Left lobe of liver (tissue), 2 donors: ENCODE data around the gene CD9. TPM values are rescaled to one million over a fixed set of nuclear protein-coding genes. Genes with fewer than 3 reads are reported as not detected.
"Not testable (repeated sequence)": the region's sequence is repeated elsewhere in the genome, so short reads cannot be mapped to it uniquely, and the experiment has no call there.

Experiments used
- ATAC-seq: fragments of 200-7000 bp; cut with Tn5 transposase; one replicate; pipeline ENCODE4 v1.9.1; 2020; ENCODE audit warnings: mild to moderate bottlenecking, moderate library complexity
- DNase-seq: peaks from one replicate; pipeline ENCODE4 v3.0.0-alpha.2; 2020; ENCODE audit warnings: low spot score
- total RNA-seq: library from RNA; stranded (reverse); gene quantifications from one replicate; pipeline ENCODE4 v1.2.1, GENCODE V29; 2021
- donor health status: DM: no; HTN: no; CAD: no; lungs with moderate emphysema.
- donor health status: DM: no; HTN: yes; CAD: no.

Gene CD9, protein sequence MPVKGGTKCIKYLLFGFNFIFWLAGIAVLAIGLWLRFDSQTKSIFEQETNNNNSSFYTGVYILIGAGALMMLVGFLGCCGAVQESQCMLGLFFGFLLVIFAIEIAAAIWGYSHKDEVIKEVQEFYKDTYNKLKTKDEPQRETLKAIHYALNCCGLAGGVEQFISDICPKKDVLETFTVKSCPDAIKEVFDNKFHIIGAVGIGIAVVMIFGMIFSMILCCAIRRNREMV
- total RNA-seq: 21.2 TPM

DNA sequence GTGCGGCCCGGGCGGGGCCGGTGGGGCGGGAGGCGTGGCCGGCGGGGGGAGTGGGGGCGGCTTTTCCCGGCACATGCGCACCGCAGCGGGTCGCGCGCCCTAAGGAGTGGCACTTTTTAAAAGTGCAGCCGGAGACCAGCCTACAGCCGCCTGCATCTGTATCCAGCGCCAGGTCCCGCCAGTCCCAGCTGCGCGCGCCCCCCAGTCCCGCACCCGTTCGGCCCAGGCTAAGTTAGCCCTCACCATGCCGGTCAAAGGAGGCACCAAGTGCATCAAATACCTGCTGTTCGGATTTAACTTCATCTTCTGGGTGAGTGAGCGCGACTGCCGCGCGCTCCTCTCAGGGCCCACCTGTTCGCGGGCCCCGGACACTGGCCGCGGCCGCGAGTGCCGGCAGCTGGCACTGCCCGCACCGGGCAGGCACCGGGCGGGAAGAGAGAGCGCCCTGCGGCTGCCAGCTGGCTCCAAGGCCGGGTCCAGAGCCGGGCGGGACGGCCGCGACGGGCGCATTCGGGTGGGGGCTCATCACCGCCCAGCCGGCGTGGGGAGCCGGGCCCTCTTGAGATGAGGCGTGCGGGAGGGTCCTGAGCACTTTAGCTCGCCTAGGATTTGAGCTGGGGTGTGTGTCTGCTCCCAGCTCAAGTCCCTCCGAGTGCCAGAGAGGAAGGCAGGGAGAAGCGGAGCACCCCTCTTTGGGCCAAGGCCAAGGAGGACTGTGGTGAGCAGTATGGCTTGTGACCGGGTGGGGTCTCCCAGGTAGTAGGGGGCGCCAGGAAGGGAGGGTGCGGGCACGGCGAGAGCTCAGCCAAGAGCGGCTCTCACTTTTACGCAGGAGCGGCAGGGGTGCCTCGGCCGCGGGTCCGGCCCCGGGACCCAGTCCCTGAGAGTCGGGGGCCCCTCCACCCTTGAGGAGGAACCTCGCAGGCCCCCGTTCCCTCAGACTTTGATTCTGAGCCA, at the start of gene CD9:
Gene CD9, plus strand, starts transcription at position 145 of the 957 bp plus-strand sequence. Its CDS starts 100 bp downstream, at position 245.
- DNase-seq: peak; percentile 61
- peak; percentile 74 for ATAC-seq

DNA sequence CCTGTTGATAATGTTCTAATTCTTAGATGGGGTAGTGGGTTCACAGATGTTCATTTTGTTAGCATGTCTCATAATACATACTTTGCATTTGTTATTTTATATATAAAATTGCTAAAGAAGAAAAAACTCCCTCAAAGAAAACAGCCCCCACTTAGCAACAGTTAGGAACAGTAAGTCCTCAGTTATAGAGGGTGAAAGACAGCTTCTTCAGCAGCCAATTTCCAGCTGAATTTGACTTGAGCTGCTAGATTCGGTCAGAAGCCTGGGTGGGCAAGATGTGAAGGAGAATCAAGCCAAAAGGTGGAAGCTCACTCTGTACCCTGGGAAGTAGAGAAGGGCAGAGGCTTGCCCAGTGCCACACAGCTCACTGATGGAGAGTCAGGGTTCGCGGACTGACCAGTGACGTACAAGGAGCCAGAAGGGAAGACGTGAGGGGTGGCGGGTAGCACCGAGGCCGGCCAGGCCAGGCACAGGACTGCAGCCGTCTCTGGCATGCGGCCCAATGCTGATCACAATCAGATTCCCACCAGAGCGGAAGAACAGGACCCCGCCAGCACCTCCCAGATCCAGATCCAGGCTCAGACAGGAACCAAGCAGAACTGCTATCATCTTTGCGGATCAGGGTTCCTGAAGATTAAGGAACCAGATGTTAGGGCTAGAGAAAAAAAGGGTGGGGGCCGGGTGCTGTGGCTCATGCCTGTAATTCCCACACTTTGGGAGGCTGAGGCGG, 45.3 kb upstream of the CD9 start:
- DNase-seq: no peak
- ATAC-seq: peak; percentile 23

DNA sequence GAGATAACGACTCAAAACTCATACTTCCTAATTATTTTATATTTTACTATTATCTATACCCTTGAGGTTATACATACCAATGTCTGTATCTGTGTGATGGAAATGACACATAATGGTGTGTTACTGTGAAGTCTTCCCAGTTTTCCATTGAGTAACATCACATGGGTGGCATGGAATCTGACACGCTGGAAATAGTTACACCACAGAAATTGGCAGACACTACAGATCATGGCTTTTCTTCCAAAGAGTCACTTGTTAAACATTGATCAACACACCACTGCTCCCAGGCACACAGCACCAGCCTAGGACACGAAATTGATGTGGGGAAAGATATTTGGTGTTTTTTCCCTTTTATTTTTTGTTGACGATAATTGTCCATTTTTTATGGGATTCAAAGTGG, 42.7 kb upstream of the CD9 start:
- DNase-seq (no peak), ATAC-seq (no peak)

DNA sequence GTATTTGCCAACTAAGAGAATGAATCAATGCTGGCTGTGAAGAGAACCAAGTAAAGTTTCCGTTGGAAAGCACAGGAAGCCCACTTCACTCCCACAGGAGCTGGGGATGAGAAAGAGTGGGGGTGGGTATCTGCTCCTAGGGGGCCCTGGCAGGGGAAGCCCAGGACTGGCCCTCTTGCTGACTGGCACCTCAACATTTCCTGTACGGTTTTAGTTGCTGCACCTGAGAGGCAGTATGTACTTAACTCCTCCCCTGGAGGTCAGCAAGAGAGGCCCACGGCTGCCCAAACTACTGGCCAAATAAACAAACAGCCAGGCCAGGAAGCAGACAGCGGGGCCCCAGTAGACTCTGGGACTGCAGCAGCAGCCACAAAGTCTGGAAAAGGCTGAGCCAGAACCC, 41.9 kb upstream of the CD9 start:
- no peak for DNase-seq

DNA sequence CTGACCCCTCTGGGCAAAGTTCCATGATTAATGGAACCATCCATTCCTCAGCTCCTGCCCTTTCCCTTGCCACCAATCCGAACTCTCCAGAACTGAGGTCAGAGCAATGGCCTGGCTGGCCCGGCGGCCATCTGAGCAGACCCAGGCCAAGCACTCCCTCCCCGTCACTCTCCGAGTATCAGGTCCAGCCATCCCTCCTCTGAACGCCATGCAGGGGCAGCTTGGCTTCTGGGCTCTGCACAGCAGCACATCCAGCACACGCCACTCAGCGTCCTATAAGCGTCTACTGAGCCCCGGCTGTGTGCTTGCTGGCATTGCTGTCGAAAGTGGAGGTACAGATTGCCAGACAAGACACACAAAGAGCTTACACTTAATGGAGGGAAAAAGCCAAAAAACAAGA, 41.5 kb upstream of the CD9 start:
- ATAC-seq (peak; percentile 19), DNase-seq (no peak)

More for the DNA sequence above, 41.9 kb upstream of the CD9 start:
- peak; percentile 43 for ATAC-seq

DNA sequence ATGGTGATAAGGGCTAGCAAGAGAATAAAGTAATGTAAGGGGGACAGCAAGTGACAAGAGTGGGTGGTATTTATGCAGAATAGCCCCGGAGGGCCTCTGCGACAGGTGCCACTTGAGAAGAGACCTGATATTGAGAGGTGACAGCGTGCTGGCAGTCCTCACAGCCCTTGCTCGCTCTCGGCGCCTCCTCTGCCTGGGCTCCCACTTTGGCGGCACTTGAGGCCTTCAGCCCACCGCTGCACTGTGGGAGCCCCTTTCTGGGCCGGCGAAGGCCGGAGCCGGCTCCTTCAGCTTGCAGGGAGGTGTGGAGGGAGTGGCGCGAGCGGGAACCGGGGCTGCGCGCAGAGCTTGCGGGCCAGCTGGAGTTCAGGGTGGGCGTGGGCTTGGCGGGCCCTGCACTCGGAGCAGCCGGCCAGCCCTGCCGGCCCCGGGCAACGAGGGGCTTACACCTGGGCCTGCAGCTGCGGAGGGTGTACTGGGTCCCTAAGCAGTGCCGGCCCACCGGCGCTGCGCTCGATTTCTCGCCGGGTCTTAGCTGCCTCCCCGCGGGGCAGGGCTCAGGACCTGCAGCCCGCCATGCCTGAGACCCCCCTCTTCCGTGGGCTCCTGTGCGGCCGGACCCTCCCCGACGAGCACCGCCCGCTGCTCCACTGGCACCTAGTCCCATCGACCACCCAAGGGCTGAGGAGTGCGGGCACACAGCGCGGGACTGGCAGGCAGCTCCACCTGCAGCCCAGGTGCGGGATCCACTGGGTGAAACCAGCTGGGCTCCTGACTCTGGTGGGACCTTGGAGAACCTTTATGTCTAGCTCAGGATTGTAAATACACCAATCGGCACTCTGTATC, 40.8 kb upstream of the CD9 start:
- ATAC-seq, DNase-seq: not testable (repeated sequence)

DNA sequence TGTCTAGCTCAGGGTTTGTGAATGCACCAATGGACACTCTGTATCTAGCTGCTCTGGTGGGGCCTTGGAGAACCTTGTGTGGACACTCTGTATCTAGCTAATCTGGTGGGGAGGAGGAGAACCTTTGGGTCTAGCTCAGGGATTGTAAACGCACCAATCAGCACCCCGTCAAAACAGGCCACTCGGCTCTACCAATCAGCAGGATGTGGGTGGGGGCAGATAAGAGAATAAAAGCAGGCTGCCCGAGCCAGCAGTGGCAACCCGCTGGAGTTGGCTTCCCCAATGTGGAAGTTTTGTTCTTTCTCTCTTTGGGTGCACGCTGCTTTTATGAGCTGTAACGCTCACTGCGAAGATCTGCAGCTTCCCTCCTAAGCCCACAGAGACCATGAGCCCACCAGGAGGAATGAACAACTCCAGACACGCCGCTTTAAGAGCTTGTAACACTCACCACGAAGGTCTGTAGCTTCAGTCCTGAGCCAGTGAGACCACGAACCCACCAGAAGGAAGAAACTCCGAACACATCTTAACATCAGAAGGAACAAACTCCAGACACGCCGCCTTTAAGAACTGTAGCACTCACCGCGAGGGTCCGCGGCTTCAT, 40.1 kb upstream of the CD9 start:
- DNase-seq, ATAC-seq: not testable (repeated sequence)

DNA sequence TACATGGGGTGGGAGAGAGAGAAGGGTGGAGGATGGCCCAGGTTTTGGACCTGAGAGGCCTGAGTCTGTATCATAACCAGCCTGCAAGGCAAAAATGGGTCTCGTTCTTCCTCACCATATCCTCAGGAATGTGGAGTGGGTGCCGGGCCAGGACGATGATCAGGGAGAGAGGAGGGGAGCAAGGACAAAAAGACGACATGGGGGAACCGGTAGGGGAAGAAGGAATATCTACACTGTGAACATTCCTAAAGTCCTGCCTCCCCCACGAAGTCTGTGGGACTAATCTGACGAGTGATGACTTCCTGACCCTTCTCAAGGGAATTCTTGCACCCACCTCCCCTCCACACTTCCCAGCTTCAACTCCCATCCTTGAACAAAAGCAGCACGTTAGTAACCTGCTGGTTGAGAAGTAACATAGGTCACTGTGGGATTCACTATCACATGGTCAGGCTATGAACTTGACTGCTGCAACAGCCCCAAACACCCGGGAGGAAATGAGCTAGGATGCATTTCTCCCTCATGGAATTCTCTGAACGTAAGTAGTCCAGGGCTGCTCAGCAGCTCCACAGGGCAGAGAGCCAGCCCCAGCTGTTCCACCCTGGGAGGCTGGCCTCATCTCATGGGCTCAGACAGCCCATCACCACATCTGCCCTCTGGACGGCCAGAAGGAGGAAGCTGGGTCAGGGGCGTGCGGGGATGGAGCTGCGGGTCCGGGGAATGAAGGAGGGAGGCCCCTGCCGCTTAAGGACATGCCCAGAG, 38.9 kb upstream of the CD9 start:
- DNase-seq: no peak

DNA sequence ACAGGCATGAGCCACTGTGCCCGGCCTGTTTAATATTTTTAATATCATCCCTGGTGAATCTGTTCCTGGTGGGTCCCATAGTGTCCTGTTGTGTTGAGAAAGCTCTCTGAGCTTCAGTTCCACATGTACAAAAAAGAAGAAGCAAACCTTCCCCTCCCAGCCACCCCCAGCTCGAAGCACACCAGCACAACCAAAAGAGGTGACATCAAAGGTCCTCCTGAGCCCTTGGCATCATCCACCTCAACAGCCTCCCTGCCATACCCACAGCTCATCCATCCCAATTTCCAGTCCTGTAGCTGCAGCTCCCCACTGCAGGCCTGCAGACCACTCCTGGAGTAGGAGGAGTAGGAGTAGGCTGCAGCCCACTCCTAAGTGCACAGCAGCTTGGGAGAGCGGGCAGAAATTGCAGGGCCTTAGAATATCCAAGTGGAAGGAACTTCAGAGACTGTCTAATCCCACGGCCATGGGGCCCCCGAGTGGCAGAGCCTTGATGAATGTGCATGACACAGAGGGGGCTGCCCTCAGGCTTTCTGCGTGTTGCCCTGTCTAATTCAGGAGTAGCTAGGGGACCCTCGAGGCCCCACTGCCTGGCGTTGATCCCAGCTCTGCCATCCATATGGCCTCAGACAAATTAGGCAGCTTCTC, 36.7 kb upstream of the CD9 start:
- ATAC-seq: no peak
- no peak for DNase-seq

More for the DNA sequence above, 38.9 kb upstream of the CD9 start:
- ATAC-seq: no peak

DNA sequence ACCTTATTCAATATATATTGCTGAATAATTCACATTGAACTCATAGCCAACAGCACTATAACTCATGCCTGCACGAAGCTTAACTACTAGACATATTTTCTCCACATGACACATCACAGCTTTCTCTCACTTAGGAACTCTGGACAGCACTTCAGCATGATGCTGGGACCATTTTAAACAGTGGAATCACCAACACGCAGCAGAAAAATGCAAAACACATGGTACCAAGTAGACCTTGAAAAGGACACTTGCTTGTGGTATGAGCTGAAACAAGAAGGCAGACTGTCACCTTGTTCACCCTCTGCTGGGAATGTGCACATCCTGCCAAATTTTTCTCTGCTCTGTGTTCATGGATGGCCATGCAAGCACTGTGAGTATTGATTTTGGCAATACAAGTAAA, 34.8 kb upstream of the CD9 start:
- peak; percentile 80 for ATAC-seq
- DNase-seq: no peak

DNA sequence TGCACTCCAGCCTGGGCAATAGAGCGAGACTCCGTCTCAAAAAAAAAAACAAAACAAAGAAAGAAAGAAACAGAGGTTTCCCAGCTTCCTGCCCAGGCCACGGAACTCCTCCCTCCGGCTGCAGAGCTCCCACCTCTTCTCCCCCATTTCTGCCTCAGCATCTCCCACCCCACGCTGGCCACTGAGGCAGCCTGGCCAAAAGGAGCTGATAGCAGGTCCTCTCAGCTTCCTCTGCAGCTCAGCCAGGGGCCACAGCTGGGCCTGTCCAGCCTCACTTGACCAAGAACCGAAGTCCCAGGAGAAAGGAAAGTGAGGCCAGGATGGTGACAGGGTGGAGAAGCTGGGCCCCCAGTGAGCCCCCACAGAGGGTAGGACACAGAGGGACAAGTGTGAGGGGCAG, 33.4 kb upstream of the CD9 start:
- ATAC-seq: no peak
- DNase-seq: no peak

DNA sequence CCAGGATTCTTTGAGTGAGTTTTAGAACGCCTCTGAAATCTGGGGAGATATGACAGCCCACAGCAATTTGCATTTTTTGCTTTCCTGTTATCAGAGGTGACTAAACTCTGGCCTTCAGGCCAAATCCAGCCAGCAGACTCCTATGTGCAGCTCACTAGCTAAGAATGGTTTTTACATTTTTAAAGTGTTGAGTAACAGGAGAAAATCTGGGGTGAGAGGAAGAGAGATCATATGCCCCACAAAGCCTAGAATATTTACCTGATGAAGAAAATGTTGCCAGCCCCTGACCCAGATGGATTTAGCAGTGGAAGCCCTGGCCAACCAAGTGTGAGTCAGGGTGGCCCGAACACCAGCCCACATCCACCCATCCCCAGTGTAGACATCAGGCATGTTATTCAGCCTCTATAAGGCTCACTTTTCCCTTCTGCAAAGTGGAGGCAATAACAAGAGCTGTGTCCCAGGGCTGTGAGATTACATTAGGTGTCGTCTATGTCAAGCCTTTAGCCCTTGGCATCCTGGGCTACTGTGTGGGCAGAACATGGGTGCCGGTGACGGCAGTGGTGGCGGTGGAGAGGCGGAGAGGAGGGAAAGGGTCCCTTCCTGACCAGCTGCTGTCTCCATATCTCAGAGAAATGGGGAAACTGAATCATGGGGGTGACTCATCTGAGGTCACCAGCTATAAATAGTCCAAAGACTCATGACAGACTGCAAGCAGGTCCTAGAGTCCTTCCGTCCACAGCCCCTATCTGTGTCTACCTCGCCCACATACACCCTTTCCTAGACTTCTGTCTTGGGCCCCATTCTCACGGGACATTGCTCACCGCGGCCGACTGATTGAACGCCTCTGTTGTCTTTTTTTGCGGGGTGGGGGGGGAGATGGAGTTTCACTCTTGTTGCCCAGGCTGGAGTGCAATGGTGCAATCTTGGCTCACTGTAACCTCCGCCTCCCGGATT, 32.6 kb upstream of the CD9 start:
- DNase-seq (no peak), ATAC-seq (peak; percentile 48)

DNA sequence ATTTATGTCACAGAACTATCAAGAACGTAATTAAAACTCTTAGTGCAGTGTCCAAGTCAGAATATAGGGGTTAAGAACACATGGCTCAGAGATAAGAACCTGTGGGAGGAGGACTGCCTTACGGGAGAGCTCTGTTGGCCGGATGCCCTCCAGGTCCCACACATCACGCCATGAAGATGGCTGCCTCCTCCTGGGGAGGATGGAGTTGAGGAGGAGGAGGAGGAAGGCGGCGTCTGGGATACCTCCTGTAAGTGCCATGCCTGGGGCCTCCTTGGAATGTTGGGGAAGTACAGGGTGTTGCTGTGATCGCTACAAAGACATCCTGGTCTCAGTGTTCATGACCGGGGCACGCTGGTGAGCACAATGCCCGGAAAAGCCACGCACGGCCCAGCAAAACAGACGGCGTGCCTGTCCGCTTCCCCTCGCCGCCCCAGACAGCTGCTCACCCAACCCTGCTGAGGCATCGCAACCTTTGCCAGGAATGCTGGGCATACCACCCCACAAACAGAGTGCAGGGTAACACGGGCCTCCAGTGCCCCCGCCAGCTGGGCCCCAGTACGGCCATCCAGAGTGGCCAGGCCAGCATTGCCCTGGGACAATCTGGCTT, 28.7 kb upstream of the CD9 start:
- ATAC-seq: peak; percentile 56
- no peak for DNase-seq

DNA sequence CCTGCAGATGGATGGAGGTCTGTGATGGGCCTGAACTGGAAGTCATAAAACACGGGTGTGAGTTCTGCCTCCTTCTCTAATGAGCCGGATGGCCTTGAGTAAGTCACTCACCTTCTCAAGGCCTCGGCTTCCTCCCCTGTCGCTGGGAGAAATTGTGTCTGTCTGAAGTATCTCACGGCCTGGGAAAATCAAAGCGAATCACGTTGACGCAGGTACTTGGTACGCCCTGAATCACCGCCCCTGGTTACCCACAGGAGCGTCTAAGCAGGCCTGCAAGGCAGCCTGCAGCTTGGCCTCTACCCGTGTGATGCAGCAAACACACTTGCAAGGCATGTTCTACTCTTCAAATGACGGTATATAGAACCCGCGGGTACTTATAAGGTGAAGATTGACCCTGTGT, 28.1 kb upstream of the CD9 start:
- ATAC-seq (no peak), DNase-seq (no peak)

DNA sequence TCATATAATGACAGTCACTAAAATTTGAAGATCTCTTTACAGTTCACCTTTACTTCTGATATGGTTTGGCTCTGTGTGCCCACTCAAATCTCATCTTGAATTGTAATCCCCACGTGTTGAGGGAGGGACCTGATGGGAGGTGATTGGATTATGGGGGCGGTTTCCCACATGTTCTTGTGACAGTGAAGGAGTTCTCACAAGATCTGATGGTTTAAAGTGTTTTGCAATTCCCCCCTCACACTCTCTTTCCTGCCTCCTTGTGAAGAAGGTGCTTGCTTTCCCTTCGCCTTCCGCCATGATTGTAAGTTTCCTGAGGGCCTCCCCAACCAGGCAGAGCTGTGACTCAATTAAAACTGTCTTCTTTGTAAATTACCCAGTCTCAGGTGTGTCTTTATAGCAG, 27.3 kb upstream of the CD9 start:
- DNase-seq (no peak), ATAC-seq (no peak)

DNA sequence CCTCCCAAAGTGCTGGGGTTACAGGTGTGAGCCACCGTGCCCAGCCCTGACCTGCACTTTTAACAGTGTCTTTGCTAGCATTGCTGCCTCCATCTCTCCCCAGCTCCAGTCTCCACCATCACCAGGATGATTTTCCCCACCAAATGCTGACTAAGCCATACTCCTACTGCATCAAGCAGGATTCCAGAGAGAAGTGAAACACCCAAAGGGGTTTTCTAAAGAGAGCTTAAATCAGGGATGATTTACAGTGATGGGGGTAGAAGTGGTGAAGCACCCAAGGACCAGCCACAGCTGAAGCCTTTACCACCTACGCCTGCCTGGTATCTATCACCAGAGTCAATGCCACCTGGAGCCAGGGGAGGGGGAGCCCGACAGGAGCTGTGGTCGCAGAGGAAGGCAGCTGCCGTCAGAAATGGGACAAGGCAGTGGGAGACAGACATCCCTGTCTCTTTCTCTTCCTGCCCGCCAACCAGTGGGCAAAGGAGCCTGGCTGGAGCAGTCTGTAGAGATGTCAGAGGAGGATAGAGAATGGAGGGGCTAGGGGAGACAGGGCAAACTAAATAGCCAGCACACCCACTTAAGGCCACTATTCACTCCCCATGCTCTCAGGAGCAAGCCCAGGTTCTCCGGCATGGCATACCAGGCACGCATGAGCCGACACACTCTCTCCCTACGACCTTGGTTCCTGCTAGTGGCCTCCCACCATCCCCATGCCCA, 22.4 kb upstream of the CD9 start:
- ATAC-seq: no peak
- no peak for DNase-seq
